Cardiac septum (tissue), 1 donor: ENCODE data around the gene DHCR24. TPM values are rescaled to one million over a fixed set of nuclear protein-coding genes. Genes with fewer than 3 reads are reported as not detected.

Experiments used
- DNase-seq: peaks from one replicate; pipeline ENCODE4 v3.0.0-alpha.2; 2020; ENCODE audit warnings: low spot score
- intact Hi-C: fragments of 100-400 bp; cut with DNase I; formaldehyde crosslinking; loops from one replicate; pipeline ENCODE4 v1.14.0; 2022
- total RNA-seq: library from RNA; stranded (reverse); fragmentation: NEBNext Ultra II Directional; extraction: Animal tissue kit (Norgen Biotek cat#: 25700); gene quantifications from one replicate; pipeline ENCODE4 v1.2.1, GENCODE V29; 2021
- donor health status: DM: no; HTN: no; CAD: no.

Gene DHCR24
- total RNA-seq, 1 donor from 2014 or later: 40.3 TPM

DNA sequence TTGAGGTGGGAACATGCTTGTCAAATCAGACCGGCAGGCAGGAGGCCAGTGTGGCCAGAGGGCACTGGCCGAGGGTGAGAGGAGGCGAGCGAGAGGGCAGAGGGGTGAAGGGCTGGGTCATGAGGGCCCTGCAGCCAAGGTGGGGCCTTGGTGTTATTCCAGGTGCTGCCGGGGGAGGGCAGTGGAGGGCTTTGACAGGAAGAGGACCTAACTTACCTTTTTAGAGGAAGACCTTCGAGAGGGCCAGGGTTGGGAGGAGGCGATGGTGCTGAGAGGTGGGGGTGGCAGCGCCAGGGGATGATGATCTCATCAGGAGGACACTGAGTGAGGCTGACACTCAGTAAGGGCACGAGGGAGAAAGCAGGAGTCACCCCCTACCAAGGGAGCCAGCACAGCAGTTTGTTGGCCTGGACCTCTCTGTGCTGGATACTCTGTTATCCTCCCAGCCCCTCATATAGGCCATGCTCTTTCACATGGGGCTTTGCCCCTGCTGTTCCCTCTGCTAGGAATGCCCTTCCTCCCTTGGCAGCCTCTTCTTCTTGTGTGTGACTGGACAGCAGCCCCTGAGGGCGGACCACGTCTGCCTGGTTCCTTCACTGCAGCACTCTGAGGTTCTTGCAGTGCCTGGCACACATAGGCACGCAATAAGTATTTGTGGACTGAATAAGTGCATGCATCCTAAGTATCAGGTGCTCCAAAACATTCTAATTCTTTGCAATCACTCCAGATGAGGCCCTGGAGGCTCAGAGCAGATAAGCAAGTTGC, 78.4 kb downstream of the DHCR24 start:
- DNase-seq: peak; percentile 24
- intact Hi-C loops: loop anchor here (10.0 kb wide), 1 partner anchor 314 kb away; no protein-coding TSS in a partner anchor

- intact Hi-C loops: loop anchor here (10.0 kb wide), 1 partner anchor 313 kb away; no protein-coding TSS in a partner anchor
- DNase-seq: peak; percentile 72
Measured at GRCh38 chr1:54807756-54808155, 79.2 kb downstream of the DHCR24 start.

DNA sequence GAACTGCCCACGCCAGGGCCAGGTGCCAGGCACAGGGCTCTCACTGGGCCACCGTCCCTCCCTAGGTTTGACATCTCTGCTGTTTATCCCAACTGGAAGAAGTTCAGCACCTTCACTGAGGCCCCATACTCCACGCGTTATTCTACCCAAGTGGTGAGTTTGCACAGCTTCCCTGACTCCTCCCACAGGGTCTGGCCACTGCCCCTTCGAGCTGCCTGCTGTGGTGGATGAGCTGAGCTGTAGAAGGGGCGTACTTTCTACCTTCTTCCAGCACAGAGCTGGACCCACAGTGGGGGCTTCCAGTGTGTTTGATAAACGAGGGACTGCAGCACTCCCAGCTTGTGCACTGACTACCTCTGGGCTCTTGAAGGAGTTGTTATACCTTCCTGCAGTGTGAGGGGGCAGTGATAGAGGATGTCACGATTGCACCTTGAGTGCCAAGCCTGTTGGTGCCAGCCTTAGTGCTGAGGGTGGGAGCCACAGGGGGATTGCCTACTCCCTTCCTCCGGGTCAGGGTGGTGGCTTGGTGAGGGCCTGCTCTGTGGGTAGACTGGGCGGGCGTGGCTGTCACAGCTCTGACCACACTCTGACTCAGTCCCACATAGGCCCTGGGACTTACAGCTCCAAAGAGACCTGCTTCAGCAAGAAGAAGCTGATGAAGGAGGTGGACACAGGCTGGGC, 79.9 kb downstream of the DHCR24 start:
- intact Hi-C loops: loop anchor here (10.0 kb wide), 1 partner anchor 312 kb away; no protein-coding TSS in a partner anchor
- DNase-seq: peak; percentile 62

- intact Hi-C loops: loop anchor here (10.0 kb wide), 1 partner anchor 311 kb away; no protein-coding TSS in a partner anchor
- DNase-seq: peak; percentile 26
Measured at GRCh38 chr1:54805981-54806381, 81.0 kb downstream of the DHCR24 start.

DNA sequence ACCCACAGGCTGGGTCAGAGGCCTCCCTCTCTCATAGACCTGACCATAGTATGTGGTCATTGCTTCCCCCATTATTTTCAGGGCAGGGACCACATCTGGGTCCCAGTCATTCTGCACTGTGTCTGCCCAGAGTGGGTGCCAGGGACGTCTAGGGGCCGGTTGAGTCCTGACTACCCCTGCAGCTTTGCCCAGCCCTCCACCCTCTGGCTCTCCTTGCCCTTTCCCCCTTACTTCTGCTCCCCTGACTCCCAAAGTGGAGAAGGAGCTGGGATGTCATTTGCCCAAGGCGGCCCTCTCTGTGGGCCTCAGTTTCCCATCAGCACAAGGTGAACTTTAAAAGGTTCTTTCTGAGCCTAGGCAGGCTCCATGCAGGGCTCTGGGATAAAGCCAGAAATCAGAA, 81.5 kb downstream of the DHCR24 start:
- peak; percentile 47 for DNase-seq
- intact Hi-C loops: loop anchor here (10.0 kb wide), 1 partner anchor 311 kb away; no protein-coding TSS in a partner anchor

DNA sequence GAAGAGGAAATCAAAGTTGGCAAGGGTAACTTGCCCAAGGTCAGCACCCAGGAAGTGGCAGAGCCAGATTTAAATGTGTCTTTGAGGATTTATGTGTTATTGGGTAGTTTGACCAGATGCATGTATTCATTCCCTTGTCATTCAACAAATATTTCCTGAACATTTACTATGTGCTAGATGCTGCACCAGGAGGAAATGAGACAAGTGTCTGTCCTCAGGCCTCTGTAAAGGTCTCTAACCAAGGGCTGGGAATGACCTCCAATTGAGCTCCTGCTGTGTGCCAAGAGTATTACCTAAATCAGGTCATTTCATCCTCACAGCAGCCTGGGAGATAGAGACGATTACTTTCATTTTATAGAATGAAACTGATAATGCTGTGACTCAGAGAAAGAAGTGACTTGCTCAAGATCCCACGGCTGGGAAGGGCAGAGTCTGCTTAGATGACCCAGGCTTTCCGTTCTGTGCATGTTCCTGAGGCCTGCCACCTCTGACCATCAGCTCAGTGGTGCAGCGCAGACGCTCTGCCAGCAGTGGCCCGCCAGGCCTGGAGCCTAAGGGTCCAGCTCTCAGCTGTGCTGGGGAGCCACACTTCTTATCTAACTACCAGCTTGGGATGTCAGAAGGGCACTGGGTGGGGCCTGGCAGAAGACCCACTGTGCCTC, 82.4 kb downstream of the DHCR24 start:
- intact Hi-C loops: loop anchor here (10.0 kb wide), 1 partner anchor 310 kb away; no protein-coding TSS in a partner anchor

GRCh38 chr1:54803761-54804470, 83.1 kb downstream of the DHCR24 start:
- DNase-seq: peak; percentile 44
- intact Hi-C loops: loop anchor here (10.0 kb wide), 1 partner anchor 309 kb away; no protein-coding TSS in a partner anchor

More for the DNA sequence above, 82.4 kb downstream of the DHCR24 start:
- peak; percentile 53 for DNase-seq

DNA sequence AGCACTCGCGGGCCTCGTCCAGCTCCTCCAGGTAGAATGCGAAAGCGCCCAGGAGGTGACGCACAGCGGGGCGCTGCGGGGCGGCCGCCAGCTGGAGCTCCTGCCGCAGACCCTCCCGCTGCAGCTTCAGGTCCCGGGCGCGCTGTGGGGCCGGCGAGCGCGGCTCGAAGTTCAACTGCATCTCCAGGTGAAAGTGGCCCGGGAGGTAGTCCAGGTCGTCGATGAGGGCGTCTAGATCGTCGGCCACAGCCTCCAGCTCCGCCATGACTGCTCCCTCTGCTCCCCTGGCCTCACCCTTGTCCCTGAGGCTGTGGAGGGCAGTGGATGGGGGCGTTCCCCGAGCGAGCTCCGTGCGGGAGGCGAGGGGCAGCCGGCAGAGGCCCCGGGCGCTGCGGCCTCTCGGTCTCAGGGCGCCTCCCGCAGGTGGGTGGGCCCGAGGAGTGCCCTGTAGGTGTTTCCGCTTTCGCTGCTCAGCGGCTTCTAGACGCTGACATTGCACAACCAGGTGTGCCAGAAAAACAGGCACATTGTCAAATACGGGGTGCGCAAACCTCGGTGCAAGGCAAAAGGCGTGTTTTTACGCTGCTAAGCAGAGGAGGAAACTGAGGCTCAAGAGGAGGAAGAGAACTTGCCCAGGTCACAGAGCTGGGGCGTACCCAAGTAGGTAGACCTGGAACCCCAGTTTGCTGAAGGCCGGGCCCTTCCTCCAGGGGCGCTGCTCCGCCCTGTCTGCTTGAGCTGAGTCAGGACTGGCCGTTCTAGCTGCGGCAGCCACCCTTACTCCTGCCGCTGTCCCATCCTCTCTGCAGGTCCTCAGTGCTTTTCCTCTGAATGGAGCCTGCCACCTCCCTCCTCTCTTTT, 85.9 kb downstream of the DHCR24 start, which contains the start of gene TTC22:
Gene TTC22 (minus strand): TSS at position 425 of the 861 bp plus-strand sequence. CDS start 160 bp downstream, at position 265.
- intact Hi-C loops: loop anchor here (10.0 kb wide), 1 partner anchor 306 kb away; no protein-coding TSS in a partner anchor
- DNase-seq: peak; percentile 89

GRCh38 chr1:54800041-54800898, 86.7 kb downstream of the DHCR24 start:
- intact Hi-C loops: loop anchor here (10.0 kb wide), 1 partner anchor 305 kb away; no protein-coding TSS in a partner anchor
- DNase-seq: peak; percentile 43

Other genes with a start within 250 kb of the DHCR24 start
- 14.3 TPM for gene MROH7, start 245.4 kb downstream of the DHCR24 start, total RNA-seq
- 16.7 TPM for gene TTC4, start 171.3 kb downstream of the DHCR24 start, total RNA-seq
- gene PARS2, start 122.7 kb downstream of the DHCR24 start, total RNA-seq: 3.8 TPM
- gene TTC22, start 85.9 kb downstream of the DHCR24 start, total RNA-seq: 0.08 TPM
- not detected for gene TMEM61, start 93.4 kb upstream of the DHCR24 start, total RNA-seq
- gene BSND, start 111.7 kb upstream of the DHCR24 start, total RNA-seq: not detected
- gene PCSK9, start 152.4 kb upstream of the DHCR24 start, total RNA-seq: not detected